H1 (cell line): ENCODE measurements around the gene RBP3. TPM values are rescaled to one million over a fixed set of nuclear protein-coding genes. Genes with fewer than 3 reads are reported as not detected.

Source experiments
- CTCF ChIA-PET: fragments of 300-600 bp; sonication (Branson Sonifier 250); formaldehyde crosslinking; loops from one replicate; lab custom pipeline; 2021; ENCODE audit not compliant: partially characterized antibody; lab: Charles Lee
- POLR2A ChIA-PET: fragments of 300-600 bp; sonication (Branson Sonifier 250); formaldehyde crosslinking; loops from one replicate; lab custom pipeline; 2021; ENCODE audit warnings: inconsistent platforms; ENCODE audit not compliant: partially characterized antibody; lab: Charles Lee
- DNase-seq, 2 experiments: peaks; one replicate each; pipeline versions ENCODE4 v3.0.0 to v3.0.0-alpha.2; 2010 to 2022; ENCODE audit warnings: low spot score in 2 of 2, low read depth in 1 of 2, mixed read lengths in 1 of 2
- FAIRE-seq: peaks from 2 replicates; lab custom pipeline; 2011; peaks lifted over from hg19 to GRCh38; lab: Jason Lieb, UNC
- H2AFZ ChIP-seq: 2 replicates; pipeline ENCODE4 v1.8.1; 2012; ENCODE audit warnings: low read length, inconsistent platforms
- H2AK5ac ChIP-seq: 2 replicates; pipeline ENCODE4 v1.6.1; 2013; ENCODE audit warnings: low read depth, low read length
- H2BK120ac ChIP-seq: replicated peaks from 2 replicates; pipeline ENCODE3; 2013; ENCODE audit warnings: low read depth, low read length, inconsistent platforms
- H2BK12ac ChIP-seq: 2 replicates; pipeline ENCODE4 v1.6.1; 2013; ENCODE audit warnings: low read depth, low read length
- H2BK15ac ChIP-seq: 2 replicates; pipeline ENCODE4 v1.6.1; 2013; ENCODE audit warnings: low read length
- H2BK20ac ChIP-seq: 2 replicates; pipeline ENCODE4 v1.6.1; 2013; ENCODE audit warnings: low read length
- H2BK5ac ChIP-seq: 2 replicates; pipeline ENCODE4 v1.6.1; 2013; ENCODE audit warnings: low read depth, low read length
- H3K14ac ChIP-seq: 2 replicates; pipeline ENCODE4 v1.6.1; 2013; ENCODE audit warnings: inconsistent platforms; ENCODE audit not compliant: insufficient read length
- H3K18ac ChIP-seq: 2 replicates; pipeline ENCODE4 v1.6.1; 2013; ENCODE audit warnings: low read length; ENCODE audit errors: extremely low read depth
- H3K23ac ChIP-seq: 2 replicates; pipeline ENCODE4 v1.6.1; 2013; ENCODE audit warnings: inconsistent platforms; ENCODE audit not compliant: insufficient read length
- H3K23me2 ChIP-seq: 2 replicates; pipeline ENCODE4 v1.6.1; 2013; ENCODE audit warnings: low read depth, low read length
- H3K27ac ChIP-seq: 2 replicates; pipeline ENCODE4 v1.6.1; 2011; ENCODE audit warnings: low read depth, low read length, inconsistent platforms
- H3K27me3 ChIP-seq, 4 experiments: replicated peaks in 1 of 4; 1 replicate in 1 of 4; 2 replicates in 3 of 4; pipeline versions ENCODE4 v1.6.1 to v1.8.1; 2011 to 2013; ENCODE audit warnings: low read length in 3 of 4, mild to moderate bottlenecking in 3 of 4, inconsistent platforms in 2 of 4, mixed read lengths in 2 of 4, moderate library complexity in 1 of 4; ENCODE audit not compliant: control insufficient read depth in 3 of 4, insufficient read depth in 3 of 4; ENCODE audit errors: extremely low read depth in 1 of 4
- H3K36me3 ChIP-seq, 4 experiments: 2 replicates each; pipeline versions ENCODE4 v1.6.1 to v1.8.1; 2011 to 2013; ENCODE audit warnings: mild to moderate bottlenecking in 4 of 4, low read length in 3 of 4, moderate library complexity in 2 of 4, control low read depth in 1 of 4, inconsistent platforms in 1 of 4; ENCODE audit not compliant: insufficient read depth in 4 of 4, control insufficient read depth in 2 of 4
- H3K4ac ChIP-seq: replicated peaks from 2 replicates; pipeline ENCODE3; 2013; ENCODE audit warnings: low read length, low read depth, mixed read lengths, inconsistent platforms; ENCODE audit not compliant: insufficient read length
- H3K4me1 ChIP-seq, 4 experiments: replicated peaks in 1 of 4; 1 replicate in 1 of 4; 2 replicates in 3 of 4; pipeline versions ENCODE4 v1.6.1 to v1.8.1; 2011 to 2013; ENCODE audit warnings: low read length in 3 of 4, inconsistent platforms in 2 of 4, mixed read lengths in 1 of 4; ENCODE audit not compliant: insufficient read depth in 4 of 4, control insufficient read depth in 3 of 4
- H3K4me2 ChIP-seq, 2 experiments: 2 replicates each; pipeline versions ENCODE4 v1.6.1 to v1.8.1; 2011 to 2013; ENCODE audit warnings: low read depth in 2 of 2, low read length in 2 of 2, control low read depth in 1 of 2, inconsistent platforms in 1 of 2, mild to moderate bottlenecking in 1 of 2; ENCODE audit not compliant: insufficient read depth in 1 of 2
- H3K4me3 ChIP-seq, 4 experiments: fragments of 200-600, 300-600 bp in 1 of 4; sonication (generic), shearing (Covaris generic), sonication (Bioruptor Twin) in 1 of 4; 2 replicates each; pipeline versions ENCODE4 v1.5.1 to v1.8.1; 2011 to 2016; ENCODE audit warnings: low read length in 4 of 4, low read depth in 3 of 4, control low read depth in 2 of 4, inconsistent platforms in 2 of 4, mild to moderate bottlenecking in 2 of 4, mixed read lengths in 1 of 4, moderate library complexity in 1 of 4; ENCODE audit not compliant: insufficient read depth in 2 of 4; ENCODE audit errors: extremely low read depth in 1 of 4
- H3K56ac ChIP-seq: replicated peaks from 2 replicates; pipeline ENCODE3; 2013; ENCODE audit warnings: low read depth, mild to moderate bottlenecking, mixed read lengths, low read length, inconsistent platforms; ENCODE audit not compliant: insufficient read length
- H3K79me1 ChIP-seq: 2 replicates; pipeline ENCODE4 v1.6.1; 2013; ENCODE audit warnings: low read depth, low read length, control low read depth
- H3K79me2 ChIP-seq, 2 experiments: 2 replicates each; pipeline versions ENCODE4 v1.6.1 to v1.8.1; 2012 to 2013; ENCODE audit warnings: low read length in 2 of 2, mild to moderate bottlenecking in 2 of 2, inconsistent platforms in 1 of 2; ENCODE audit not compliant: insufficient read depth in 2 of 2, control insufficient read depth in 1 of 2
- H3K9ac ChIP-seq, 4 experiments: replicated peaks in 1 of 4; 1 replicate in 1 of 4; 2 replicates in 3 of 4; pipeline versions ENCODE4 v1.6.1 to v1.8.1; 2011 to 2013; ENCODE audit warnings: low read depth in 3 of 4, low read length in 3 of 4, control low read depth in 2 of 4, mild to moderate bottlenecking in 2 of 4, moderate library complexity in 2 of 4, inconsistent platforms in 1 of 4; ENCODE audit errors: extremely low read depth in 1 of 4
- H3K9me3 ChIP-seq, 2 experiments: 2 replicates each; pipeline versions ENCODE4 v1.6.1 to v1.8.1; 2012 to 2013; ENCODE audit warnings: mild to moderate bottlenecking in 2 of 2, moderate library complexity in 2 of 2, control low read depth in 1 of 2, inconsistent platforms in 1 of 2, low read depth in 1 of 2, low read length in 1 of 2, mixed read lengths in 1 of 2; ENCODE audit not compliant: insufficient read depth in 2 of 2
- H4K20me1 ChIP-seq, 2 experiments: replicated peaks in 1 of 2; 2 replicates each; pipeline versions ENCODE3 to v1.8.1; 2011 to 2013; ENCODE audit warnings: inconsistent platforms in 2 of 2, low read length in 2 of 2, mild to moderate bottlenecking in 1 of 2; ENCODE audit not compliant: insufficient read depth in 2 of 2, control insufficient read depth in 1 of 2
- H4K5ac ChIP-seq: 2 replicates; pipeline ENCODE4 v1.6.1; 2013; ENCODE audit warnings: low read length, low read depth, mixed read lengths, inconsistent platforms; ENCODE audit not compliant: insufficient read length
- H4K8ac ChIP-seq: 2 replicates; pipeline ENCODE4 v1.8.0; 2013; ENCODE audit warnings: mild to moderate bottlenecking, moderate library complexity, low read length, inconsistent platforms; ENCODE audit not compliant: insufficient read depth; ENCODE audit errors: extremely low read depth
- H4K91ac ChIP-seq: replicated peaks from 2 replicates; pipeline ENCODE3; 2013; ENCODE audit warnings: low read length, mixed read lengths, inconsistent platforms; ENCODE audit not compliant: insufficient read length
- SAP30 ChIP-seq: fragments of 300-600 bp; sonication (generic); IDR thresholded peaks from 2 replicates; pipeline ENCODE4 v1.7.1; 2012; ENCODE audit warnings: low read length, moderate library complexity, mild to moderate bottlenecking, inconsistent platforms; ENCODE audit not compliant: insufficient read depth, insufficient replicate concordance
- SIRT6 ChIP-seq: IDR thresholded peaks from one replicate; pipeline ENCODE4 v1.7.1; 2012; ENCODE audit warnings: low read length, inconsistent platforms
- SIX5 ChIP-seq: IDR thresholded peaks from 2 replicates; pipeline ENCODE4 v1.6.1; 2011; ENCODE audit warnings: mild to moderate bottlenecking, low read depth, low read length
- WGBS, 2 experiments: shearing (Covaris generic) in 1 of 2; methylation state at CpG; one replicate each; pipeline versions ENCODE4 v1.1.6 to v1.1.7; 2013 to 2015; ENCODE audit warnings: low lambda C conversion rate in 2 of 2, mixed read lengths in 2 of 2, inconsistent platforms in 1 of 2, low coverage in 1 of 2, missing lambda C conversion rate in 1 of 2; ENCODE audit not compliant: insufficient replicate concordance in 2 of 2, insufficient coverage in 1 of 2, insufficient read length in 1 of 2; ENCODE audit errors: extremely low coverage in 1 of 2, missing lambda C conversion rate in 1 of 2; 5-methylcytosine and 5-hydroxymethylcytosine counted together
- polyA plus RNA-seq, 7 experiments: library from polyadenylated mRNA; depleted of rRNA in 3 of 7; stranded (reverse) in 5 of 7; unstranded in 2 of 7; fragments of >200 nt in 5 of 7; fragments of 200-250 nt in 2 of 7; gene quantifications; 1 replicate in 5 of 7; 2 replicates in 1 of 7; 4 replicates in 1 of 7; pipeline versions ENCODE4 v1.2.1 to v1.2.3, GENCODE V29; 2011 to 2013; ENCODE audit warnings: missing spikeins in 2 of 7, mixed read lengths in 2 of 7
- total RNA-seq: library from RNA; stranded (reverse); fragmentation: NEBNext Ultra II Directional; extraction: Animal tissue kit (Norgen Biotek cat#: 25700); gene quantifications from 2 replicates; pipeline ENCODE4 v1.2.1, GENCODE V29; 2021

Gene RBP3
- total and polyA plus RNA-seq, 2 of the 8 experiments (the other 6 are each of a cell fraction or from before 2014, with no cell fraction given) = not detected

DNA sequence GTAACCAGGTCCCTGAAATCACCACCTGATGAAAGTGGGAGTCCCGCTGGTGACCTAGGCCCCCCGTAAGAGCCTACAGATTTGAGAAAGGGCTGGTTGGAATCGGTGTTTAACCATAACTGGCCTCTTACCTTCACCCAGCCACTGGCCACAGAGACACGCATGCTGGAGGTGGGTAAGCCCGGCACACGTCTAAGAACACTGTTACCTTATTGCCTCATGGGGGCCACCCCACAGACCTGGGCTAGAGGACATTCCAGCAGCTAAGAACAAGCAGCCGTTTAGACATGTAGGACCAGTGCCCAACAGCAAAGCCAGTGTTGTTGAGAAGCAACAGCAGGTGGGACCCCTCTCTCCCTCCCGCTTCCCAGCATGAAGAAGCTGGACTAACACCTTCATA lies 28.4 kb upstream of the RBP3 start:
- Histone ChIP-seq H3K36me3 (no peaks in the 10 kb centered on the region), H3K4me1 (no peaks in the 10 kb centered on the region), H2BK20ac (no peak overlapping the region), H3K18ac (no peak overlapping the region), H4K91ac (no peak overlapping the region), H2AFZ (no peak overlapping the region), H3K9ac (no peak overlapping the region), H3K9me3 (no peaks in the 10 kb centered on the region), H3K79me2 (no peaks in the 10 kb centered on the region), H3K4me3 (no peak overlapping the region), H4K20me1 (no peaks in the 10 kb centered on the region), H2AK5ac (no peak overlapping the region), H2BK120ac (no peak overlapping the region), H4K5ac (no peak overlapping the region), H3K4ac (no peak overlapping the region), H3K23ac (no peak overlapping the region), H3K27me3 (no peaks in the 10 kb centered on the region; a peak in 1 of 7 replicates), H3K79me1 (no peaks in the 10 kb centered on the region), H3K14ac (no peak overlapping the region), H3K23me2 (no peaks in the 10 kb centered on the region), H2BK15ac (no peak overlapping the region), H3K4me2 (no peak overlapping the region), H3K56ac (no peak overlapping the region), H2BK5ac (no peak overlapping the region), H4K8ac (no peak overlapping the region), H3K27ac (no peak overlapping the region), H2BK12ac (no peak overlapping the region)
- CTCF ChIA-PET = interaction anchor here (0.9 to 4.6 kb wide), 2 partner anchors 288 to 295 kb away, joined by 3 to 19 read pairs; no protein-coding TSS in a partner anchor
- TF ChIP-seq SIRT6 (no peak), SAP30 (no peak), SIX5 (no peak)
- DNase-seq = no peak
- POLR2A ChIA-PET = no interaction called here
- 94% methylated on average over 8 of the region's 8 CpGs; no CpG with 5 or more reads in 1 of the 2 experiments for WGBS, 2 experiments
- FAIRE-seq = no peak
